Mesodermal cell (in vitro differentiated cells): ENCODE results near the gene NCLN.

Experiments used
- H3K27ac ChIP-seq: 2 replicates; pipeline ENCODE4 v1.7.0; 2013; ENCODE audit warnings: mild to moderate bottlenecking, low read depth, low read length, moderate library complexity; ENCODE audit not compliant: severe bottlenecking
- H3K36me3 ChIP-seq: 2 replicates; pipeline ENCODE4 v1.7.1; 2013; ENCODE audit warnings: mild to moderate bottlenecking, low read length, moderate library complexity; ENCODE audit not compliant: control insufficient read depth, insufficient read depth
- H3K4me1 ChIP-seq: one replicate; pipeline ENCODE4 v1.7.1; 2013; ENCODE audit warnings: mild to moderate bottlenecking, low read length; ENCODE audit not compliant: insufficient read depth, control insufficient read depth, poor library complexity, severe bottlenecking
- H3K4me3 ChIP-seq: 2 replicates; pipeline ENCODE4 v1.7.0; 2013; ENCODE audit warnings: low read length, control low read depth, mild to moderate bottlenecking; ENCODE audit not compliant: insufficient read depth, poor library complexity, severe bottlenecking; ENCODE audit errors: extremely low read depth
- H3K9me3 ChIP-seq: 2 replicates; pipeline ENCODE4 v1.7.1; 2013; ENCODE audit warnings: mild to moderate bottlenecking, low read length, moderate library complexity; ENCODE audit not compliant: control insufficient read depth
- WGBS, 2 experiments: methylation state at CpG; one replicate each; pipeline ENCODE4 v1.1.5; 2013; ENCODE audit warnings: missing lambda C conversion rate in 2 of 2; ENCODE audit not compliant: insufficient coverage in 2 of 2; 5-methylcytosine and 5-hydroxymethylcytosine counted together

The NCLN gene

GRCh38 chr19:3203805-3204645 is 18.3 kb downstream of the NCLN start:
- H3K36me3 ChIP-seq, result peaks cover 53% of the 10 kb centered on the region

GRCh38 chr19:3204646-3205275 is 19.0 kb downstream of the NCLN start:
- Histone ChIP-seq H3K27ac (no peak overlapping the region), H3K9me3 (no peaks in the 10 kb centered on the region), H3K4me3 (no peak overlapping the region), H3K36me3 (peaks cover 53% of the 10 kb centered on the region), H3K4me1 (peaks cover 2% of the 10 kb centered on the region)
- WGBS, 2 experiments, result 97% methylated on average over 33 to 35 of the region's 35 CpGs

More at GRCh38 chr19:3203805-3204645, 18.3 kb downstream of the NCLN start:
- Histone ChIP-seq H3K4me1 (peaks cover 2% of the 10 kb centered on the region), H3K4me3 (no peak overlapping the region), H3K9me3 (no peaks in the 10 kb centered on the region), H3K27ac (no peak overlapping the region)
- 97% methylated on average over 34 to 42 of the region's 43 CpGs for WGBS, 2 experiments

- peaks cover 2% of the 10 kb centered on the region for H3K4me1 ChIP-seq
- no peak overlapping the region for H3K27ac ChIP-seq
- peaks cover 50% of the 10 kb centered on the region for H3K36me3 ChIP-seq
- H3K9me3 ChIP-seq, result no peaks in the 10 kb centered on the region
- H3K4me3 ChIP-seq, result no peak overlapping the region
- 95 to 98% methylated on average over 15 to 19 of the region's 28 CpGs for WGBS, 2 experiments
Measured at GRCh38 chr19:3206216-3206953, 20.7 kb downstream of the NCLN start.

DNA sequence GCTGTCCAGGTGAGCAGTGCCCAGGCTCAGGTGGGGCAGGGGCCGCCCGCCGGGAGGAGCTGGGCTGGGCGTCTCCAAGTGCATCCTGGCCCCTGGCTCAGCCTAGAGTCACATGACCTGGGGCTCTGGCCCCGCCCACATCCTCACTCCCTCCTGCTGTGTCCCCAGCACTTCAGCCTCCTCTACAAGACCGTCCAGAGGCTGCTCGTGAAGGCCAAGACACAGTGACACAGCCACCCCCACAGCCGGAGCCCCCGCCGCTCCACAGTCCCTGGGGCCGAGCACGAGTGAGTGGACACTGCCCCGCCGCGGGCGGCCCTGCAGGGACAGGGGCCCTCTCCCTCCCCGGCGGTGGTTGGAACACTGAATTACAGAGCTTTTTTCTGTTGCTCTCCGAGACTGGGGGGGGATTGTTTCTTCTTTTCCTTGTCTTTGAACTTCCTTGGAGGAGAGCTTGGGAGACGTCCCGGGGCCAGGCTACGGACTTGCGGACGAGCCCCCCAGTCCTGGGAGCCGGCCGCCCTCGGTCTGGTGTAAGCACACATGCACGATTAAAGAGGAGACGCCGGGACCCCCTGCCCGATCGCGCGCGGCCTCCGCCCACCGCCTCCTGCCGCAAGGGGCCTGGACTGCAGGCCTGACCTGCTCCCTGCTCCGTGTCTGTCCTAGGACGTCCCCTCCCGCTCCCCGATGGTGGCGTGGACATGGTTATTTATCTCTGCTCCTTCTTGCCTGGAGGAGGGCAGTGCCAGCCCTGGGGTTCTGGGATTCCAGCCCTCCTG is 21.9 kb downstream of the NCLN start:
- WGBS, 2 experiments, result 93 to 96% methylated on average over 24 to 33 of the region's 43 CpGs
- Histone ChIP-seq H3K36me3 (peaks cover 42% of the 10 kb centered on the region), H3K9me3 (no peaks in the 10 kb centered on the region), H3K4me3 (no peak overlapping the region), H3K27ac (no peak overlapping the region), H3K4me1 (peaks cover 2% of the 10 kb centered on the region)

GRCh38 chr19:3208317-3209207 is 22.8 kb downstream of the NCLN start:
- WGBS, 2 experiments, result 94 to 96% methylated on average over 26 to 27 of the region's 33 CpGs
- H3K4me1 ChIP-seq, result peaks cover 2% of the 10 kb centered on the region
- H3K27ac ChIP-seq, result no peak overlapping the region
- H3K36me3 ChIP-seq, result peaks cover 35% of the 10 kb centered on the region
- no peak overlapping the region for H3K4me3 ChIP-seq
- H3K9me3 ChIP-seq, result no peaks in the 10 kb centered on the region

GRCh38 chr19:3210347-3211017 is 24.8 kb downstream of the NCLN start:
- H3K9me3 ChIP-seq, result no peaks in the 10 kb centered on the region
- peaks cover 25% of the 10 kb centered on the region for H3K36me3 ChIP-seq
- H3K4me3 ChIP-seq, result no peak overlapping the region
- H3K27ac ChIP-seq, result no peak overlapping the region
- H3K4me1 ChIP-seq, result peaks cover 2% of the 10 kb centered on the region
- WGBS, 2 experiments, result 43 to 56% methylated on average over 17 to 20 of the region's 20 CpGs

GRCh38 chr19:3211191-3211590 is 25.5 kb downstream of the NCLN start:
- Histone ChIP-seq H3K27ac (no peak overlapping the region), H3K4me3 (no peak overlapping the region), H3K9me3 (no peaks in the 10 kb centered on the region), H3K4me1 (peaks cover 2% of the 10 kb centered on the region), H3K36me3 (peaks cover 21% of the 10 kb centered on the region)
- 80 to 81% methylated on average over 9 to 10 of the region's 12 CpGs for WGBS, 2 experiments

GRCh38 chr19:3213159-3213558 is 27.4 kb downstream of the NCLN start:
- 96 to 98% methylated on average over 5 to 7 of the region's 7 CpGs for WGBS, 2 experiments
- no peaks in the 10 kb centered on the region for H3K9me3 ChIP-seq
- H3K4me1 ChIP-seq, result no peaks in the 10 kb centered on the region
- peaks cover 3% of the 10 kb centered on the region for H3K36me3 ChIP-seq
- no peak overlapping the region for H3K27ac ChIP-seq
- no peak overlapping the region for H3K4me3 ChIP-seq

- no peak overlapping the region for H3K27ac ChIP-seq
- H3K36me3 ChIP-seq, result no peaks in the 10 kb centered on the region
- no peak overlapping the region for H3K4me3 ChIP-seq
- no peaks in the 10 kb centered on the region for H3K9me3 ChIP-seq
- WGBS, 2 experiments, result 89 to 96% methylated on average over 3 to 5 of the region's 5 CpGs
- no peaks in the 10 kb centered on the region for H3K4me1 ChIP-seq
Measured at GRCh38 chr19:3216874-3217273, 31.1 kb downstream of the NCLN start.
